Effector CD4-positive, alpha-beta T cell (primary cell): ENCODE measurements around the gene EIF4E1B.
A peak's percentile ranks its signal among the peaks of the same experiment; 100 is the strongest.

ENCODE experiments used
- DNase-seq: peaks from one replicate; pipeline ENCODE4 v3.0.0-alpha.2; 2020

EIF4E1B gene

GRCh38 chr5:176647843-176648473 lies 17.5 kb downstream of the EIF4E1B start:
- no peak for DNase-seq

GRCh38 chr5:176648474-176649194 lies 18.2 kb downstream of the EIF4E1B start:
- DNase-seq, result no peak

GRCh38 chr5:176650354-176650884 lies 19.9 kb downstream of the EIF4E1B start:
- DNase-seq, result no peak

- no peak for DNase-seq
Measured at GRCh38 chr5:176651472-176651980, 21.1 kb downstream of the EIF4E1B start.

DNA sequence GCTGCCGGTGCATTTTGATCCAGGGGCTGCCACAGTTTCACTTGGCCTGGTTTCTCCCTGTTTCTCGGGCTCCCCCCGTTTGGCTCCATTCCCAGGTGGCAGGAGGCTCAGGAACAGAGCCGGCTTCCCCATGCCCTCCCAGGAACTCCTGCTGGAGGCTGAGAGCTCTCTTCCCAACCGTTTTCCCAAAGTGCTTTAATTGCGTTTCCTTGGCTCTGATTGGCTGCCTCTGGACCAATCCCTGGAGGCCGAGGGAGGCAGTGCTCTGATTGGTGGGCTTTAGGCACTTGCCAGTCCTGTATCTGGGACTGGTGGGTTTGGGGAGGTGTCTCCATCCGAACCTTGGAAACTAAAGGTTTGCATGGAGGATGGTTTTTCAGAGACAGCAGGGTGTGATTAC lies 21.7 kb downstream of the EIF4E1B start:
- no peak for DNase-seq

DNA sequence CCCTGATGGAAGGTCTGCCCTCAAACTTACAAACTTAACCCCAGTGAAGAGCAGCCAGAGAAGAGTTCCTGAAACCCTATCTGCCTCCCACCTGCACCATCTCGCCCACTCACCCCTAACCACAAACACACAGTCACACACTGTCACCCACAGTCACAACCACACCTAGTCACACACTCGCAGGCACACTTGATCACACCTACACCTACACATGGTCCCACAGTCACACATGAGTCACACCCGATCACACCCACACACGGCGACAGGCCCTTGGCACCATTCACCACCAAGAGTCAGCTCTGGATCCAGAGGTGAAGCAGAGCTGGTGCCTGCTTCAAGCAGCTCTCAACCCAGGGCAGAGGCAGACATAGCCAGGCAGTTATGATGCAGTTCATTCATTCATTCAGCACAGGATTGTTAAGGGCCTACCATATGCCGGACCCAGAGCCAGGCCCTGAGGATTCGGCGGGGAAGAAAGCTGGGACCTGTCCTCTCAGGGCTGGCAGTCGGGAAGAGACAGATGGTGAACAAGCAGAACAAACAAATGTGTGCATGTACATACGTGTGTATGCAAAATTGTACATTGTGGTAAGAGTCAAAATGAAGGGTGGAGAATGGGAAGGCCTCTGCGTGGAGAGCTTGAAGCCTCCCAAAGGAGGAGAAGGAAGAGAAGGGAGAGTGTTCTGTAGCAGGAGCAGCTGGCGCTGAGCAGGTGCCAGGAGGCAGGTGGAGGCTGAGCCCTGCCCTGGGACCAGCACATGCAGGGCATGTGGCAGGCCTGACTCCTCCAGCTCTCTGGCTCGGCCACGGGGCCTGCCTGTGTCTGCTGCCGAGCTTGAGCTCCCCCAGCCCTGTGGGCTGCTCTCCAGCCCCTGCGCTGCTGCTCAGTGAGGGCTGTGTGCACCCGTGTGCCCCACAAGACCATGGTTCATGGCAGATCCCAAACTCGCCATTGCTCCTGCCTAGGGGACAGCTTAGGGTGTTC lies 23.2 kb downstream of the EIF4E1B start:
- no peak for DNase-seq

DNA sequence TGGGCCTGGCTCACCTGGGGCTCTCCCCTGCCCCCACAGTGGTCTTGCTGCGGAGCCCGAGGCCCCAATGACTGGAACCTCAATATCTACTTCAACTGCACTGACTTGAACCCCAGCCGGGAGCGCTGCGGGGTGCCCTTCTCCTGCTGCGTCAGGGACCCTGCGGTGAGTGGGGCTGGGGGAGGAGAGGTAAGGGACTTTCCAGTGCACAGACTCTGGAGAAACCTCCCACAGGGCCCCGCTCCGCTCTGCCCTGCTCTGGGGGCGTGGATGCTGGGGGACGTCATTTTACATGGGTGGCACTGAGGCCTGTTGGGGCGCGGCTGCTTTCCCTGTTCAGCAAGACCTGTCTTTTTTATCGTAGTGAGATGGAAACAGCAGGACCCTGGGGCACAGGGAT lies 24.4 kb downstream of the EIF4E1B start:
- DNase-seq, result no peak

- no peak for DNase-seq
Measured at GRCh38 chr5:176656467-176656990, 26.1 kb downstream of the EIF4E1B start.

- peak; percentile 55 for DNase-seq
Measured at GRCh38 chr5:176658007-176658599, 27.6 kb downstream of the EIF4E1B start.

DNA sequence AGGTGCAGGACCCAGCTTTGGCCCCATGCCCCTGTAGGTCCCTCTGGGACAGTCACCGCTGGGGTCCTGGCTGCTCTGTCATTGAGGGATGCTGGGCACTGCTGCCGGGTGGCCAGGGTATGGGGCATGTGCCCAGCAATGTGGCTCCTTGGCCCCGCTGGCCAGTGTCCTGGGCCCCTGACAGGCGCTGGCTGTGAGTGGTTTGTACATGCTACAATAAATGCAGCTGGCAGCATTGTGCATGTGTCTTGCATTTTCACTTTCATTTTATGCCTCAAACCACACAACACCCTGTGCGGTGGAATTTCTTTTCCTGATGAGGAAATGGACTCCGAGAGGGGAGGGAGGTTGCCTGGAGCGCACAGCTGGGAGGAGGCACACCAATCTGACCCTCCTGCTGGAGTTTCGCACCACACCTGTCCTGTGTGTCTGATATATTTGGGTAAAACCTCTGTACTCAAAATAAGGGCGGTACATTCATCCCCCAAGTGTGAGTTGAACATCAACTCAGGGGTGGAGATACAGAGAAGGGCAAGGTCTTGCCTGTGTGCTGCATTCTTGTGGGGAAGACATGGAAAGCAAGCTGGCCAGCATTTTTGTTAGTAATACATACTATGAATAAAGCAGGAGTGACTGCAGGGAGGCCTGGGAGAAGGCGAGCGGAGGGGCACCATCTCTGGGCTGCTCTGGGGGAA lies 28.5 kb downstream of the EIF4E1B start:
- DNase-seq, result no peak

GRCh38 chr5:176659512-176659839 lies 29.0 kb downstream of the EIF4E1B start:
- DNase-seq, result no peak

DNA sequence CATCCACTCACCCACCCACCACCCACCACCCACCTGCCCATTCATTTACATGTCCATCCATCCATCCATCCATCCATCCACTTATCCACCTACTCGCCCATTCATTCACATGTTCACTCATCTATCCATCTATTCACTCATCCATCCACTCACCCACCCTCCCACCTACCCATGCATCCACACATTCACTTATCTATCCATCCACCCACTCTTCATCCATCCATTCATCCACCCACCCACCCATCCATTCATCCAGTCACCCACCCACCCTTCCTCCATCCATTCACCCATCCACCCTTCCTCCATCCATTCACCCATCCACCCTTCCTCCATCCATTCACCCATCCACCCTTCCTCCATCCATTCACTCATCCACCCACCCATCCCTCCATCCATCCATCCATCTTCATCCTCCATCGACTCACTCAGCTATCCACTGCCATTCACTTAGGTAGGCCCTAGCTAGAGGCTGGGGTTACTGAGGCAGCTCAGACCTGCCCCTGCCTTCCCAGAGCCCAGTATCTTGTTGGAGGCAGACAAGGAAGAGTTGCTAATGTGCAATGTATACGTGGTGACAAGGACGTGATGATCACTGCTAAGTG lies 29.5 kb downstream of the EIF4E1B start:
- DNase-seq, result no peak

DNA sequence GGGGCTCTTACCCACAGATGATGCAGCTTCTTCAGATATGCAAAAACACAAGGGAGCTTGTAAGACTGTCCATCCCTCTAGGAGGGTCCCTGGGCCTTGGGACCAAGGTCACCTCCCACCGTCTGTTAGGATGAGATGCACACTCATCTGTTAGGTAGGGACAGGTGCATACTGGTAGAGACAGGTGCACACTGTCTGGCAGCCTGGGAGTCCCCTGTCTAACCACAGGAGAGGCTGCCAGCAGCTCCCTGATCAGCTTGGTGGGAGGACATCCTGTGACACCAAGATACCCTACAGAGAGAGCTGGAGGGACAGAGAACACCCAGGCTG lies 30.0 kb downstream of the EIF4E1B start:
- DNase-seq, result peak; percentile 24

DNA sequence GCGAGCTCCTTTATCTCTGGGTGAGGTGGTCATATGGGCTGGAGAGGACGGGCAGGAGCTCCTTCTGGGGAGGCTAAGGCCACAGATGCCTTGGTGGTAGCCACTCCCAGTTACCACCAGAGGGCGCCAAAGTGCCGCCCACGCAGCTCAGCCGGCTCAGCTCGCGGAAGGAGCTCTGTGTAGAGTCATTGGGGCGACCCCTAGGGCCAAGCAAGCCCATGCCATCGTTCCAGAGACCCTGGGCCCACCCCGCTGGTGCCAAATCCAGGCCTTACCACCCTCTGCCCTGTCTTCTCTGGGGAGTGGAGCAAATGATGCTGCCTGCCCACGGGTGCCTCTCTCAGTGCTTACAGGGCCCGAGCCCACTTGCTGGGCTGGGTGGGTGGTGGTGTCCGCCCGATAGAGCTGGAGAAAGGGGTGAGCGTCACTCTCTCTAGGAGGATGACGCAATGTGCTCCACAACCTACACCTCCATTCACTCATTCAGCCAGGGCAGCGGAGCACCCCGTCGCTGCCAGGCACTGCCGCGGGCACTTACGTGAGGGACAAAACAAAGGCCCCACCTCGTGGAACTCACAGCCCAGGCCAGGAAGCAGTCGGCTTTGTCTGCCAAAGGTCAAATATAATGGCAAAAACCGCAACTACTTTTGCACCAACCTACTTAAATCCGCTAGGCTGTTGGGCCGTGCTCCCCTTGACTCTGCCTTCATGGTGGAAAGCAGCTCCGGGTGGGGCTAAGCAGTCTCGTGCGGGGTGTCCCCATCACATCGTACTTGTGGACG lies 30.6 kb downstream of the EIF4E1B start:
- DNase-seq, result peak; percentile 67

GRCh38 chr5:176661676-176662075 lies 31.2 kb downstream of the EIF4E1B start:
- no peak for DNase-seq

- DNase-seq, result no peak
Measured at GRCh38 chr5:176662371-176663333, 32.2 kb downstream of the EIF4E1B start.

- DNase-seq, result no peak
Measured at GRCh38 chr5:176663566-176663965, 33.1 kb downstream of the EIF4E1B start.

- DNase-seq, result no peak
Measured at GRCh38 chr5:176664479-176664878, 34.0 kb downstream of the EIF4E1B start.

GRCh38 chr5:176664886-176665285 lies 34.4 kb downstream of the EIF4E1B start:
- no peak for DNase-seq
